Activated naive CD8-positive, alpha-beta T cell treated with anti-CD3 and anti-CD28 coated beads, Interleukin-2, amount 10 ng/mL, durations not matched to agents 7 days and 5 days (primary cell): Measurements from ENCODE around the gene BMX. TPM values are rescaled to one million over a fixed set of nuclear protein-coding genes. Genes with fewer than 3 reads are reported as not detected.

ENCODE experiments used
- ATAC-seq: fragments of 150-1000 bp; cut with Tn5 transposase; one replicate; pipeline ENCODE4 v1.10.0; 2021; ENCODE audit warnings: low read depth, moderate library complexity
- POLR2A ChIA-PET: fragments of 350-600 bp; sonication (Branson Sonifier 250); formaldehyde crosslinking; loops from one replicate; lab custom pipeline; 2021; ENCODE audit warnings: antibody characterized with exemption; lab: Charles Lee
- DNase-seq: peaks from one replicate; pipeline ENCODE4 v3.0.0; 2021
- H3K27ac Mint-ChIP-seq: one replicate; pipeline ENCODE4 v1.8.0; 2022; ENCODE audit warnings: mild to moderate bottlenecking, mixed read lengths
- H3K27me3 Mint-ChIP-seq: one replicate; pipeline ENCODE4 v1.8.0; 2022; ENCODE audit warnings: mild to moderate bottlenecking, moderate library complexity, mixed read lengths
- H3K36me3 Mint-ChIP-seq: one replicate; pipeline ENCODE4 v1.8.0; 2021; ENCODE audit warnings: mild to moderate bottlenecking, mixed read lengths
- H3K4me1 Mint-ChIP-seq: one replicate; pipeline ENCODE4 v1.8.0; 2021; ENCODE audit warnings: mixed read lengths
- H3K4me3 Mint-ChIP-seq: one replicate; pipeline ENCODE4 v1.8.0; 2022; ENCODE audit warnings: mild to moderate bottlenecking, moderate library complexity, mixed read lengths
- H3K9me3 Mint-ChIP-seq: one replicate; pipeline ENCODE4 v1.8.0; 2021; ENCODE audit warnings: mixed read lengths
- total RNA-seq, 2 experiments: library from RNA; stranded (reverse); gene quantifications; one replicate each; pipeline ENCODE4 v1.2.3, GENCODE V29; 2021

BMX gene
- total RNA-seq, 2 experiments from 2014 or later: not detected

- Mint-ChIP-seq H3K27ac (peak within 1 kb of the TSS; percentile 7), H3K36me3 (peaks cover 2% of the 10 kb centered on the region), H3K9me3 (no peaks in the 10 kb centered on the region), H3K4me3 (peak within 1 kb of the TSS; percentile 81), H3K4me1 (peaks cover 8% of the 10 kb centered on the region), H3K27me3 (peaks cover 8% of the 10 kb centered on the region)
- ATAC-seq: peak; percentile 91
- DNase-seq: peak; percentile 56
- POLR2A ChIA-PET: no interaction called here
Observed at GRCh38 chrX:15493118-15493962, 7.3 kb upstream of the BMX start, which contains the start of gene PIR. TSS of gene PIR (minus strand) at chrX:15493333. CDS start at chrX:15491257, 2,076 bp downstream.

DNA sequence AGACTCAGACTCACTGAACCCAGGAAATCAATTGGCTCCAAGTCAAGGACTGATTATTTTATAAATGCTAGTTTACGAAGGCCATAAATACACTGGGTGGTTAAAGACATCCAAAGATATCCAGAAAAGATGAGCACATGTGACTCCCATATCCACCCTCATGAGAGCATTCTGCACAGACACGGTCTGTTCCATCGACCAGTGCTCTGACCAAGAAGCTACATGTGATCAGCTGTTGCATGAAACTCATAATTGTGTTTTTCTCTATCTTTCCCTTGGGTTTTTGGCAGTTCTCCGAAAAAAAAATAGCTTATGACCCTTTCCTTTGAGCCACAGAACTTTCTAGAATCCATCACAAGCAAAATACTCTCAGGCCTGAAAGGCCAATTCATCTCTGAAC is 4.8 kb upstream of the BMX start:
- Mint-ChIP-seq H3K9me3 (no peaks in the 10 kb centered on the region), H3K4me3 (no peak overlapping the region), H3K36me3 (no peaks in the 10 kb centered on the region), H3K27ac (no peak overlapping the region), H3K4me1 (peaks cover 8% of the 10 kb centered on the region), H3K27me3 (peaks cover 16% of the 10 kb centered on the region)
- POLR2A ChIA-PET: no interaction called here
- no peak for DNase-seq
- no peak for ATAC-seq

- Mint-ChIP-seq H3K4me3 (no peak overlapping the region), H3K27me3 (peaks cover 19% of the 10 kb centered on the region), H3K27ac (no peak overlapping the region), H3K4me1 (peaks cover 8% of the 10 kb centered on the region), H3K9me3 (no peaks in the 10 kb centered on the region), H3K36me3 (no peaks in the 10 kb centered on the region)
- POLR2A ChIA-PET: no interaction called here
- ATAC-seq: no peak
- no peak for DNase-seq
Observed at GRCh38 chrX:15496824-15497223, 3.8 kb upstream of the BMX start.

- DNase-seq (peak; percentile 33), ATAC-seq (peak; percentile 32)
- peaks cover 7% of the 10 kb centered on the region for H3K4me1 Mint-ChIP-seq
- no peak overlapping the region for H3K27ac Mint-ChIP-seq
- POLR2A ChIA-PET: no interaction called here
- no peaks in the 10 kb centered on the region for H3K9me3 Mint-ChIP-seq
- H3K36me3 Mint-ChIP-seq: no peaks in the 10 kb centered on the region
- H3K4me3 Mint-ChIP-seq: peak overlapping the region; percentile 21
- peaks cover 23% of the 10 kb centered on the region for H3K27me3 Mint-ChIP-seq
Observed at GRCh38 chrX:15497865-15498264, 2.7 kb upstream of the BMX start.

DNA sequence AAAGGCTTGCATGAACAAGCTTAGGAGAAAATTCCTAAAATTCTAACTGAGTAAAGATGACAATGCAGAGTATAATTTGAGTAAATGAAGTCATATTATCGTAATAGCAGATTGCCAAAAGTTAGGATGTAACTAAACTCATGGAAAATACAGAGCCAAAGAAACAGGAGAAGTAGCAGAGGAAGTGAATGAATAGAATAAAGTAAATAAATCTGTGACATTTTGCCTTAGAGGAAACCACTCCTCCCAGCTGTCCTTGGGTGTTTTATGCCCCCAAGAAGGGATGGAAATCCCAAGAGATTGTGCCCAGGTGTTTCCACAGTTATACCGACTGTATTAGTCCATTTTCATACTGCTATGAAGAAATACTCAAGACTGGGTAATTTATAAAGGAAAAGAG is 1.9 kb upstream of the BMX start:
- Mint-ChIP-seq H3K27ac (no peak overlapping the region), H3K27me3 (peaks cover 27% of the 10 kb centered on the region), H3K36me3 (no peaks in the 10 kb centered on the region), H3K4me3 (no peak overlapping the region), H3K9me3 (no peaks in the 10 kb centered on the region), H3K4me1 (peaks cover 3% of the 10 kb centered on the region)
- POLR2A ChIA-PET: no interaction called here
- DNase-seq (no peak), ATAC-seq (no peak)

DNA sequence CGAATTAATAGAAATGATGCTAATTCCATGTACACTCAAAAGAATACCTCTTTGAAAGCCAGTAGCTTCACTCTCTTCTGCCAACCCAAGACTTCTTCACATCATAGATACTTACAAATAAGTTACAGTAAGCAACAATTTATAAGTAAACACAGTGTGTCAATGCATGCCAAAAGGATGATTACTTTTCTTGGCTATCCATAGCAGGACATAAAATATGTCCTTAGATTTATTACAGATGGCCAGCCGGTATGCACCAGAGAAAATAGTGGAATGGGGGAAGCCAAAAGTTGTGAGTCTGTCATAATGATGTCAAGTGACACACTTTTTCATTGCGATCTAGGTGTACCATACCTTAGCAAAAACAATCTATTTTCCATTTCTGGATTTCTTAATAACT is 631 bp upstream of the BMX start:
- Mint-ChIP-seq H3K27ac (no peak overlapping the region), H3K9me3 (no peaks in the 10 kb centered on the region), H3K27me3 (peaks cover 32% of the 10 kb centered on the region), H3K36me3 (no peaks in the 10 kb centered on the region), H3K4me1 (peaks cover 3% of the 10 kb centered on the region), H3K4me3 (no peak overlapping the region)
- DNase-seq (no peak), ATAC-seq (no peak)
- POLR2A ChIA-PET: no interaction called here

GRCh38 chrX:15501506-15501905 is 899 bp downstream of the BMX start:
- Mint-ChIP-seq H3K27ac (no peak overlapping the region), H3K4me1 (peaks cover 3% of the 10 kb centered on the region), H3K4me3 (no peak overlapping the region), H3K9me3 (no peaks in the 10 kb centered on the region), H3K36me3 (no peaks in the 10 kb centered on the region), H3K27me3 (peaks cover 32% of the 10 kb centered on the region)
- POLR2A ChIA-PET: no interaction called here
- ATAC-seq: no peak
- DNase-seq: no peak

GRCh38 chrX:15504661-15505060 is 4.1 kb downstream of the BMX start:
- Mint-ChIP-seq H3K27me3 (peaks cover 22% of the 10 kb centered on the region), H3K9me3 (no peaks in the 10 kb centered on the region), H3K4me3 (no peak overlapping the region), H3K27ac (no peak overlapping the region), H3K36me3 (no peaks in the 10 kb centered on the region), H3K4me1 (no peaks in the 10 kb centered on the region)
- DNase-seq: no peak
- POLR2A ChIA-PET: no interaction called here
- no peak for ATAC-seq

GRCh38 chrX:15505101-15505500 is 4.5 kb downstream of the BMX start:
- Mint-ChIP-seq H3K27me3 (peaks cover 19% of the 10 kb centered on the region), H3K27ac (no peak overlapping the region), H3K36me3 (no peaks in the 10 kb centered on the region), H3K4me1 (no peaks in the 10 kb centered on the region), H3K4me3 (no peak overlapping the region), H3K9me3 (no peaks in the 10 kb centered on the region)
- DNase-seq (no peak), ATAC-seq (no peak)
- POLR2A ChIA-PET: no interaction called here

- Mint-ChIP-seq H3K36me3 (no peaks in the 10 kb centered on the region), H3K9me3 (no peaks in the 10 kb centered on the region), H3K27me3 (peaks cover 16% of the 10 kb centered on the region), H3K4me1 (no peaks in the 10 kb centered on the region), H3K27ac (no peak overlapping the region), H3K4me3 (no peak overlapping the region)
- DNase-seq (no peak), ATAC-seq (no peak)
- POLR2A ChIA-PET: no interaction called here
Observed at GRCh38 chrX:15507005-15507404, 6.4 kb downstream of the BMX start.

- DNase-seq (no peak), ATAC-seq (no peak)
- Mint-ChIP-seq H3K9me3 (no peaks in the 10 kb centered on the region), H3K27ac (no peak overlapping the region), H3K4me3 (no peak overlapping the region), H3K4me1 (no peaks in the 10 kb centered on the region), H3K27me3 (peaks cover 7% of the 10 kb centered on the region), H3K36me3 (no peaks in the 10 kb centered on the region)
- POLR2A ChIA-PET: no interaction called here
Observed at GRCh38 chrX:15509845-15510244, 9.2 kb downstream of the BMX start.

GRCh38 chrX:15511563-15511962 is 11.0 kb downstream of the BMX start:
- H3K36me3 Mint-ChIP-seq: no peaks in the 10 kb centered on the region
- DNase-seq (no peak), ATAC-seq (no peak)
- H3K27me3 Mint-ChIP-seq: peaks cover 9% of the 10 kb centered on the region
- no peak overlapping the region for H3K27ac Mint-ChIP-seq
- H3K9me3 Mint-ChIP-seq: no peaks in the 10 kb centered on the region
- no peaks in the 10 kb centered on the region for H3K4me1 Mint-ChIP-seq
- POLR2A ChIA-PET: no interaction called here
- no peak overlapping the region for H3K4me3 Mint-ChIP-seq

DNA sequence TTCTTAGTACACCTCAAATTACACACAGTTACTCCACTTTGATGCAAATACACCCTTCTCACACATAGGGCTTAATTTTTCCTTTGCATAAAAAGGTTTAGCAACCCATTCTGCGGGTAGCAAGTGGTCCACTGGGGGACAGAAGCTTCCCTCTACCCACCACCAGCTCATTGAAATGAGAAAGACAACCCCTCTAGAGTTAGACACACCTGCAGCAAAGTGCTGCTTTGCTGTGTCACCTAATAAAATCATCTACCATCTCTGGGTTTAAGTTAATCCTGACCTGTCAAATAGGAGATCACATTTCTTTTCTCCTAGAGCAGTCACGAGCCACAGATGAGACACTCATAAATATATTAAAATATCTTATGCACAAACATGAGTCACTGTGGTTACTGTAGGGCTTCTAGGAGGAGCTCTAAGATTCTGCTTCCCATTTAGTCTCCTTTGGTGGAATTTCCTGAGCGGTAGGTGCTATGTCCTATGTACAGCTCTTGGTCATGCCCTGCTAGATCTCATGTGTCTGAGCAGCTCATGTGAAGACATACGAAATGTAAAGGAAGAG is 11.9 kb downstream of the BMX start:
- peaks cover 7% of the 10 kb centered on the region for H3K27me3 Mint-ChIP-seq
- no peaks in the 10 kb centered on the region for H3K9me3 Mint-ChIP-seq
- no peak for DNase-seq
- H3K27ac Mint-ChIP-seq: no peak overlapping the region
- H3K4me3 Mint-ChIP-seq: no peak overlapping the region
- H3K4me1 Mint-ChIP-seq: no peaks in the 10 kb centered on the region
- POLR2A ChIA-PET: no interaction called here
- no peak for ATAC-seq
- no peaks in the 10 kb centered on the region for H3K36me3 Mint-ChIP-seq

GRCh38 chrX:15514279-15514678 is 13.7 kb downstream of the BMX start:
- ATAC-seq: no peak
- peaks cover 7% of the 10 kb centered on the region for H3K27me3 Mint-ChIP-seq

More at GRCh38 chrX:15514279-15514678, 13.7 kb downstream of the BMX start:
- DNase-seq: no peak
- Mint-ChIP-seq H3K27ac (no peak overlapping the region), H3K36me3 (no peaks in the 10 kb centered on the region), H3K4me1 (no peaks in the 10 kb centered on the region), H3K9me3 (no peaks in the 10 kb centered on the region), H3K4me3 (no peak overlapping the region)
- POLR2A ChIA-PET: no interaction called here
